ENCODE results near the gene AK3. TPM values are rescaled to one million over a fixed set of nuclear protein-coding genes. Genes with fewer than 3 reads are reported as not detected.
A peak's percentile ranks its signal among the peaks of the same experiment; 100 is the strongest.

AK3 gene
- total RNA-seq, 6 donors from 2014 or later = 33.2 to 81.2 (median 51.7) TPM

GRCh38 chr9:4750023-4750673, 9.1 kb upstream of the AK3 start:
- TF ChIP-seq POLR2A (IDR thresholded peaks at IDR 0.05) (no peak), CTCF (IDR thresholded peaks at IDR 0.05) (peak in 5 of 6 experiments; percentile 20 to 57 (median 50)), EP300 (IDR thresholded peaks at IDR 0.05) (no peak), POLR2AphosphoS5 (IDR thresholded peaks at IDR 0.05) (no peak)
- DNase-seq (no peak), ATAC-seq (ENCODE audit: low FRiP score in 2 of 2) (peak in 1 of 2 donors; percentile 72)
- WGBS, 2 donors = 41 to 45% methylated on average over 8 of the region's 8 CpGs
- no peak overlapping the region for H3K4me3 ChIP-seq
- no peak overlapping the region for H3K27ac ChIP-seq
- no peaks in the 10 kb centered on the region for H3K9me3 ChIP-seq
- no peaks in the 10 kb centered on the region for H3K4me1 ChIP-seq
- H3K27me3 ChIP-seq = no peaks in the 10 kb centered on the region
- no peaks in the 10 kb centered on the region for H3K36me3 ChIP-seq

- 83 to 92% methylated on average over 5 of the region's 5 CpGs for WGBS, 2 donors
Measured at GRCh38 chr9:4748612-4749011, 7.6 kb upstream of the AK3 start.

GRCh38 chr9:4746278-4747030, 5.5 kb upstream of the AK3 start:
- no peaks in the 10 kb centered on the region for H3K36me3 ChIP-seq
- ATAC-seq (ENCODE audit: low FRiP score in 2 of 2) (no peak), DNase-seq (no peak)
- no peak overlapping the region for H3K4me3 ChIP-seq
- H3K27me3 ChIP-seq = no peaks in the 10 kb centered on the region
- no peak overlapping the region for H3K27ac ChIP-seq
- H3K4me1 ChIP-seq = peaks cover 0 to 7% (median 3%) of the 10 kb centered on the region in 4 donors
- H3K9me3 ChIP-seq = no peaks in the 10 kb centered on the region
- 77 to 88% methylated on average over 2 of the region's 2 CpGs for WGBS, 2 donors
- no peak for TF ChIP-seq POLR2A (IDR thresholded peaks at IDR 0.05)
- no peak for TF ChIP-seq CTCF (IDR thresholded peaks at IDR 0.05)
- TF ChIP-seq EP300 (IDR thresholded peaks at IDR 0.05) = no peak

More at GRCh38 chr9:4748612-4749011, 7.6 kb upstream of the AK3 start:
- DNase-seq = no peak
- TF ChIP-seq POLR2A (IDR thresholded peaks at IDR 0.05) (no peak), POLR2AphosphoS5 (IDR thresholded peaks at IDR 0.05) (no peak), CTCF (IDR thresholded peaks at IDR 0.05) (no peak)
- H3K27ac ChIP-seq = no peak overlapping the region
- no peak overlapping the region for H3K4me3 ChIP-seq
- no peak for ATAC-seq (ENCODE audit: low FRiP score in 2 of 2)
- H3K36me3 ChIP-seq = no peaks in the 10 kb centered on the region
- no peaks in the 10 kb centered on the region for H3K4me1 ChIP-seq
- no peaks in the 10 kb centered on the region for H3K9me3 ChIP-seq
- no peaks in the 10 kb centered on the region for H3K27me3 ChIP-seq

GRCh38 chr9:4743131-4743875, 2.3 kb upstream of the AK3 start:
- 72 to 82% methylated on average over 5 of the region's 5 CpGs for WGBS, 2 donors
- no peaks in the 10 kb centered on the region for H3K36me3 ChIP-seq
- TF ChIP-seq CTCF (IDR thresholded peaks at IDR 0.05) (no peak), EP300 (IDR thresholded peaks at IDR 0.05) (no peak), POLR2AphosphoS5 (IDR thresholded peaks at IDR 0.05) (no peak), POLR2A (IDR thresholded peaks at IDR 0.05) (no peak)
- peaks cover 10 to 24% (median 18%) of the 10 kb centered on the region in 4 donors for H3K4me1 ChIP-seq
- H3K27ac ChIP-seq = no peak overlapping the region
- H3K4me3 ChIP-seq = no peak overlapping the region
- ATAC-seq (ENCODE audit: low FRiP score in 2 of 2) (no peak), DNase-seq (no peak)
- H3K27me3 ChIP-seq = no peaks in the 10 kb centered on the region
- no peaks in the 10 kb centered on the region for H3K9me3 ChIP-seq

All from upper lobe of left lung (tissue), 6 donors.